H9 (cell line): Measurements from ENCODE around the gene CCSER2. TPM values are rescaled to one million over a fixed set of nuclear protein-coding genes. Genes with fewer than 3 reads are reported as not detected.

Source experiments
- DNase-seq: peaks from one replicate; pipeline ENCODE4 v3.0.0-alpha.2; 2017
- H2AFZ ChIP-seq: one replicate; pipeline ENCODE4 v1.6.1; 2013; ENCODE audit warnings: mild to moderate bottlenecking, low read length, control low read depth, moderate library complexity
- H2AK5ac ChIP-seq: 2 replicates; pipeline ENCODE4 v1.6.1; 2013; ENCODE audit warnings: low read length, control low read depth, mixed read lengths; ENCODE audit not compliant: insufficient read length
- H2BK120ac ChIP-seq: one replicate; pipeline ENCODE4 v1.6.1; 2013; ENCODE audit warnings: low read depth, mild to moderate bottlenecking, low read length, control low read depth, inconsistent platforms; ENCODE audit not compliant: poor library complexity, severe bottlenecking
- H2BK12ac ChIP-seq: 2 replicates; pipeline ENCODE4 v1.6.1; 2013; ENCODE audit warnings: low read length, control low read depth, mixed read lengths, low read depth; ENCODE audit not compliant: insufficient read length
- H2BK15ac ChIP-seq: 2 replicates; pipeline ENCODE4 v1.6.1; 2013; ENCODE audit warnings: low read depth, low read length, control low read depth
- H2BK20ac ChIP-seq: one replicate; pipeline ENCODE4 v1.6.1; 2013; ENCODE audit warnings: low read depth, mild to moderate bottlenecking, low read length, control low read depth, inconsistent platforms; ENCODE audit not compliant: poor library complexity, severe bottlenecking
- H2BK5ac ChIP-seq: 2 replicates; pipeline ENCODE4 v1.6.1; 2013; ENCODE audit warnings: low read length, control low read depth, mixed read lengths; ENCODE audit not compliant: insufficient read length
- H3K14ac ChIP-seq: 2 replicates; pipeline ENCODE4 v1.6.1; 2013; ENCODE audit warnings: low read length, control low read depth; ENCODE audit not compliant: insufficient read depth
- H3K18ac ChIP-seq: 2 replicates; pipeline ENCODE4 v1.6.1; 2013; ENCODE audit warnings: low read depth, mild to moderate bottlenecking, mixed read lengths, low read length, control low read depth; ENCODE audit not compliant: insufficient read length
- H3K23ac ChIP-seq: 2 replicates; pipeline ENCODE4 v1.6.1; 2013; ENCODE audit warnings: low read length, control low read depth, mixed read lengths, low read depth; ENCODE audit not compliant: insufficient read length
- H3K23me2 ChIP-seq: 2 replicates; pipeline ENCODE4 v1.6.1; 2013; ENCODE audit warnings: low read depth, mild to moderate bottlenecking, mixed read lengths, low read length, control low read depth; ENCODE audit not compliant: insufficient read length, poor library complexity, severe bottlenecking
- H3K27ac ChIP-seq: 2 replicates; pipeline ENCODE4 v1.5.1; 2013; ENCODE audit warnings: low read length, control low read depth, mixed read lengths, low read depth; ENCODE audit not compliant: insufficient read length
- H3K27me3 ChIP-seq: 2 replicates; pipeline ENCODE4 v1.6.1; 2013; ENCODE audit warnings: low read length, control low read depth, inconsistent platforms; ENCODE audit not compliant: insufficient read depth
- H3K4ac ChIP-seq: 2 replicates; pipeline ENCODE4 v1.6.1; 2013; ENCODE audit warnings: low read depth, mild to moderate bottlenecking, control low read depth, inconsistent platforms, low read length, moderate library complexity
- H3K4me1 ChIP-seq: 2 replicates; pipeline ENCODE4 v1.6.1; 2013; ENCODE audit warnings: low read length, control low read depth, inconsistent platforms; ENCODE audit not compliant: insufficient read depth
- H3K4me2 ChIP-seq: 2 replicates; pipeline ENCODE4 v1.6.1; 2013; ENCODE audit warnings: low read length, control low read depth, mixed read lengths; ENCODE audit not compliant: insufficient read length, insufficient read depth
- H3K56ac ChIP-seq: 2 replicates; pipeline ENCODE4 v1.6.1; 2013; ENCODE audit warnings: low read depth, mild to moderate bottlenecking, mixed read lengths, low read length, control low read depth; ENCODE audit not compliant: insufficient read length
- H3K79me1 ChIP-seq: 2 replicates; pipeline ENCODE4 v1.6.1; 2013; ENCODE audit warnings: low read depth, mild to moderate bottlenecking, moderate library complexity, low read length, control low read depth, inconsistent platforms; ENCODE audit not compliant: insufficient read depth, poor library complexity, severe bottlenecking
- H3K79me2 ChIP-seq: 2 replicates; pipeline ENCODE4 v1.6.1; 2013; ENCODE audit warnings: low read length, control low read depth, inconsistent platforms; ENCODE audit not compliant: insufficient read depth
- H3K9ac ChIP-seq: 2 replicates; pipeline ENCODE4 v1.6.1; 2013; ENCODE audit warnings: low read length, control low read depth, mixed read lengths; ENCODE audit not compliant: insufficient read length; ENCODE audit errors: extremely low read depth
- H3K9me3 ChIP-seq: one replicate; pipeline ENCODE4 v1.6.1; 2013; ENCODE audit warnings: low read depth, low read length, inconsistent platforms; ENCODE audit not compliant: control insufficient read depth
- H3T11ph ChIP-seq: one replicate; pipeline ENCODE4 v1.6.1; 2013; ENCODE audit warnings: mild to moderate bottlenecking, low read length, control low read depth, inconsistent platforms
- H4K20me1 ChIP-seq: one replicate; pipeline ENCODE4 v1.6.1; 2013; ENCODE audit not compliant: control insufficient read depth, insufficient read length, insufficient read depth
- H4K5ac ChIP-seq: 2 replicates; pipeline ENCODE4 v1.6.1; 2013; ENCODE audit warnings: low read depth, mild to moderate bottlenecking, mixed read lengths, low read length, control low read depth; ENCODE audit not compliant: insufficient read length
- H4K8ac ChIP-seq: replicated peaks from 2 replicates; pipeline ENCODE4 v1.6.1; 2013; ENCODE audit warnings: low read length, control low read depth, mixed read lengths, low read depth; ENCODE audit not compliant: insufficient read length
- H4K91ac ChIP-seq: 2 replicates; pipeline ENCODE4 v1.6.1; 2013; ENCODE audit warnings: low read depth, mild to moderate bottlenecking, moderate library complexity, mixed read lengths, low read length, control low read depth; ENCODE audit not compliant: insufficient read length
- H3K27ac Mint-ChIP-seq, 3 experiments: 2 replicates in 2 of 3; 3 replicates in 1 of 3; pipeline ENCODE4 v1.8.0; 2020 to 2021; ENCODE audit warnings: mixed read lengths in 3 of 3, mild to moderate bottlenecking in 1 of 3, moderate library complexity in 1 of 3
- H3K27me3 Mint-ChIP-seq: 2 replicates; pipeline ENCODE4 v1.8.0; 2021; ENCODE audit warnings: low read depth, mild to moderate bottlenecking, moderate library complexity, mixed read lengths
- H3K36me3 Mint-ChIP-seq, 3 experiments: 2 replicates in 2 of 3; 3 replicates in 1 of 3; pipeline ENCODE4 v1.8.0; 2020 to 2021; ENCODE audit warnings: low read depth in 3 of 3, mixed read lengths in 3 of 3; ENCODE audit not compliant: insufficient read depth in 1 of 3
- H3K4me1 Mint-ChIP-seq, 2 experiments: 2 replicates each; pipeline ENCODE4 v1.8.0; 2020; ENCODE audit warnings: mixed read lengths in 2 of 2
- H3K4me3 Mint-ChIP-seq, 2 experiments: 2 replicates in 1 of 2; 3 replicates in 1 of 2; pipeline ENCODE4 v1.8.0; 2020 to 2021; ENCODE audit warnings: mild to moderate bottlenecking in 2 of 2, mixed read lengths in 2 of 2, moderate library complexity in 1 of 2
- H3K9me3 Mint-ChIP-seq, 2 experiments: 2 replicates in 1 of 2; 3 replicates in 1 of 2; pipeline ENCODE4 v1.8.0; 2020; ENCODE audit warnings: mild to moderate bottlenecking in 2 of 2, mixed read lengths in 2 of 2, moderate library complexity in 1 of 2
- CTCF ChIP-seq: fragments of 200-600 bp; sonication (generic); conservative IDR thresholded peaks from 3 replicates; pipeline ENCODE4 v1.8.0; 2021; ENCODE audit warnings: antibody characterized with exemption, mild to moderate bottlenecking
- WGBS: extraction: QIAGEN DNeasy Blood & Tissue Kit; methylation state at CpG from one replicate; pipeline ENCODE4 v1.1.7; 2013; ENCODE audit warnings: missing lambda C conversion rate, low lambda C conversion rate, mixed read lengths; ENCODE audit not compliant: insufficient read length; ENCODE audit errors: extremely low coverage; 5-methylcytosine and 5-hydroxymethylcytosine counted together
- total RNA-seq: library from RNA; stranded (reverse); gene quantifications from 2 replicates; pipeline ENCODE4 v1.2.1, GENCODE V29; 2021

The CCSER2 gene
- total RNA-seq, 1 experiment from 2014 or later: 22.2 TPM

GRCh38 chr10:84352251-84352842, 24.0 kb downstream of the CCSER2 start:
- Histone ChIP-seq H3K23ac (no peak overlapping the region), H3K27ac (no peak overlapping the region), H3K4me2 (no peak overlapping the region), H3K9ac (no peak overlapping the region), H4K8ac (no peak overlapping the region), H2BK15ac (no peak overlapping the region), H3K79me1 (no peaks in the 10 kb centered on the region), H3T11ph (no peak overlapping the region), H3K27me3 (no peaks in the 10 kb centered on the region), H3K4me1 (peaks cover 2% of the 10 kb centered on the region; the same call in 1 of the 2 replicates), H2AK5ac (no peak overlapping the region), H3K4ac (no peak overlapping the region), H4K5ac (no peak overlapping the region), H3K23me2 (no peaks in the 10 kb centered on the region), H4K20me1 (no peaks in the 10 kb centered on the region), H3K56ac (no peak overlapping the region), H3K79me2 (peaks cover 2% of the 10 kb centered on the region; the same call in 1 of the 2 replicates), H3K9me3 (no peaks in the 10 kb centered on the region), H2BK120ac (no peak overlapping the region), H2BK5ac (no peak overlapping the region), H3K18ac (no peak overlapping the region), H2AFZ (no peak overlapping the region), H2BK20ac (no peak overlapping the region), H3K14ac (no peak overlapping the region), H2BK12ac (no peak overlapping the region), H4K91ac (no peak overlapping the region)
- no peak overlapping the region for H3K4me3 Mint-ChIP-seq
- peaks cover 23 to 48% of the 10 kb centered on the region in 2 experiments for H3K4me1 Mint-ChIP-seq
- peak; percentile 81 for DNase-seq
- H3K36me3 Mint-ChIP-seq: peaks cover 9 to 21% (median 12%) of the 10 kb centered on the region in 3 experiments; a peak in 6 of 7 replicates
- TF ChIP-seq CTCF: peak; percentile 83
- peaks cover 14 to 17% of the 10 kb centered on the region in 2 experiments for H3K9me3 Mint-ChIP-seq
- no peaks in the 10 kb centered on the region for H3K27me3 Mint-ChIP-seq
- WGBS: no CpG with 5 or more reads among the region's 7 CpGs
- H3K27ac Mint-ChIP-seq: no peak overlapping the region
